Activated T-cell treated with anti-CD3 and anti-CD28 coated beads, Interleukin-2, amount 50 U/mL, for 48 hours (primary cell): ENCODE measurements around the gene PARD3.
"Not testable (repeated sequence)": the region's sequence is repeated elsewhere in the genome, so short reads cannot be mapped to it uniquely, and the experiment has no call there.

ENCODE experiments used
- DNase-seq, 2 experiments: peaks; one replicate each; pipeline ENCODE4 v3.0.0-alpha.2; 2020

Gene PARD3

DNA sequence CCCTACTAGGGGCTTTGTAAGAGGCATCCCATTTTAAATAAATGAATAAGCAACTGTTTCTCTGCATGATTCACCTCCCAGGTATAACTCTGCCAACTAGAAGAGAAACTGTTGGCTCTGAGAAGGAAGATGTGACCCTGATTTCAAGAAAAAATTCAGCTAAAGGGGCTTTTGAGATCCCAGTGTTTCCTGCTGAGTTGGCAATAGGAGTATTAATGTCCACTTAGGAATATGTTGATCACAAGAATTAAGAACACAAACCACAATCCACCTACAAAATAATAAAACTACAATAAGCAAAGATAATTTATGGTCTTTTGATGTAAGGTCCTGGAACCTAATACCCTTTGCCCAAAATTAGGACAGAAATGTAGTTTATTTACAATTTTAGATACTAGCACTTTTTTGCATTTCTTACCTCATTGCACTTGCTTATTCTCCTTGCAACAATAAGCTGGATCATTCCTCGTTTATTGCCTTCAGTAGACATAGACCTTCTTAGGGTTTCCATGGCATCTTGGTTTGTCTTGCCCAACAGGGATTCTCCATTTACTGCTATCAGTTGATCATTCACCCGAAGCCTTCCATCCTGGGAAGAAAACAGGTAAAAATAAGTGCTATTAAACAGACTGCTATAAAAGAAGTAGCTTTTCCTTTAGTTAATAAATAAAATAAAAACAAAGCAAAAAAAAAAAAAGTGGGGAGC, 456.2 kb downstream of the PARD3 start:
- no peak for DNase-seq

DNA sequence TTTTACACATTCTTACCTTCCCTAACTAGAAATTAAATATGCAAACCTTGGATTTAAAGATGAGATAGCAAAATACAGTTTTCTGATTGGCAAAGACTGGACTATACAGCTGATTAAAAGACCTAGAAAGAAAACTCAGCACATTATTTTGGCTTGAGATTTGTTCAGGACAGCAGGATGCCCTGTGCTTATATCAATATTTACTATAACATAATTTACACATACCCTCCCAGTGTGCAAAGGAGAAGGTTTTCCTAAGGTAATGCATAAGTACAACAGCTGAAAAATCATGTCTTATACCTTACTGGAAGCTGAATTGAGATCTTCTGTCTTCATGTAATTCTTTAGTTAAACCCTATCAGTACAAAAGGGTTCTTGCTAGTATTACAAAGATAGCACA, 458.6 kb downstream of the PARD3 start:
- DNase-seq, result no peak

DNA sequence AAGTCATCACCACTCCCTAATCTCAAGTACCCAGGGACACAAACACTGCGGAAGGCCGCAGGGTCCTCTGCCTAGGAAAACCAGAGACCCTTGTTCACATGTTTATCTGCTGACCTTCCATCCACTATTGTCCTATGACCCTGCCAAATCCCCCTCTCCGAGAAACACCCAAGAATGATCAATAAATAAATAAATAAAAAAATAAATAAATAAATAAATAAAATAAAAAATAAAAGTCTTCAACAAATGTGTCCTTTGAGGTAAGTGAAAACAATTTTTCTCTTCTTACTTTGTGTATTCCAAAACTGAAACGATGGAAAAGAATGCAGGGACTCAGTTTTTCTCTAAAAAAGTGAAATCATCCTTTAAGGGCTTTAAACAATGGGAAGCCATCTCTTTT, 461.6 kb downstream of the PARD3 start:
- DNase-seq, result not testable (repeated sequence)

DNA sequence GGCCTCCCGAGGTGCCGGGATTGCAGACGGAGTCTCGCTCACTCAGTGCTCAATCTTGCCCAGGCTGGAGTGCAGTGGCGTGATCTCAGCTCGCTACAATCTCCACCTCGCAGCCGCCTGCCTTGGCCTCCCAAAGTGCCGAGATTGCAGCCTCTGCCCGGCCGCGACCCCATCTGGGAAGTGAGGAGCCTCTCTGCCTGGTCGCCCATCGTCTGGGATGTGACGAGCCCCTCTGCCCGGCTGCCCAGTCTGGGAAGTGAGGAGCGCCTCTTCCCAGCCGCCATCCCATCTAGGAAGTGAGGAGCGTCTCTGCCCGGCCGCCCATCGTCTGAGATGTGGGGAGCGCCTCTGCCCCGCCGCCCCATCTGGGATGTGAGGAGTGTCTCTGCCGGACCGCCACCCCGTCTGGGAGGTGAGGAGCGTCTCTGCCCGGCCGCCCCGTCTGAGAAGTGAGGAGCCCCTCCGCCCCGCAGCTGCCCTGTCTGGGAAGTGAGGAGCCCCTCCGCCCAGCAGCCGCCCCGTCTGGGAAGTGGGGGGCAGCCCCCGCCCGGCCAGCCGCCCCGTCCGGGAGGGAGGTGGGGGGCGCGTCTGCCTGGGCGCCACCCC, 462.4 kb downstream of the PARD3 start:
- not testable (repeated sequence) for DNase-seq

DNA sequence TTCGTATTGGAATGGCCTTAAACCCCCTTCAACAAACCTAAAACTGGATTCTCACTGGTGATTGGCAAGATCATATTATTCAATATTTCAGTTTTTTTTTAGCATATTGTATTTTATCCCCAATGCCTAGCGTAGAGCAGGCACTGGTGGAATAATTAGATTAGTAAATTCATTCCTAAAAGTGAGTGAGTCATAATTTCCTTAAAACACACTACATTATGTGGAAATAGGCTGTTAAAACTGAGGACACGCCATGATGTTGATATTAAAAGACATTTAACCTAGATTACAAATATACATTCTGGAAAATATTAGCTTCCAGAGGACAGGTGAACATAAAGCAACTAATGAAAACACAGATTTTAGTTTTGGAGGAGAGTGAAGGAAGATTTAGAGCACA, 463.9 kb downstream of the PARD3 start:
- DNase-seq, result no peak

DNA sequence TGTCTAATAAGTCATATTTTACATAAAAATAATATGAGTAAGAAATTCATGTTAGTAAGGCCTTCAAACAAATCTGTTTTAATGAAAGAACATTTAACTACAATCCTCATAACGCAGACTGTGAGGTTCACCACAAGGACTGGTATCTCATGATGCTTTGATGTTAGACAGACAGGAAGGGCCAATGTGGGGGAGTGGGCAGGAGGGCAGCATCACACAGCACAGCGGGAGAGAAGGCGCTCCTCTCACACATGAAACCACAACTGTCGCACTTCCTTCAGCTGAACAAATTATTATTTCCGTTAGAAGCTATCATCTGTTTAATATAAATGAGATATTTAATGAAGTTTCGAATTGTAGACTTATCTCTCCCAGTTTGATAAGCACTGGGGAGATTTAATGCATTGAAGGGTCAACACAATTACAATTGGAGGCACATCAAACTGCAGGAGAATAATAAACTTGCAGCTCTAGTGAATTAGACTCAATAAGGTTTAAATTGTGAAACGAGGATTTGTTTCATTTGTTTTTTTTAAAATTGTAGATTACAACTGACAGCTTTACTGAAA, 466.1 kb downstream of the PARD3 start:
- DNase-seq, result no peak

GRCh38 chr10:34348021-34348420, 467.1 kb downstream of the PARD3 start:
- DNase-seq, result no peak

DNA sequence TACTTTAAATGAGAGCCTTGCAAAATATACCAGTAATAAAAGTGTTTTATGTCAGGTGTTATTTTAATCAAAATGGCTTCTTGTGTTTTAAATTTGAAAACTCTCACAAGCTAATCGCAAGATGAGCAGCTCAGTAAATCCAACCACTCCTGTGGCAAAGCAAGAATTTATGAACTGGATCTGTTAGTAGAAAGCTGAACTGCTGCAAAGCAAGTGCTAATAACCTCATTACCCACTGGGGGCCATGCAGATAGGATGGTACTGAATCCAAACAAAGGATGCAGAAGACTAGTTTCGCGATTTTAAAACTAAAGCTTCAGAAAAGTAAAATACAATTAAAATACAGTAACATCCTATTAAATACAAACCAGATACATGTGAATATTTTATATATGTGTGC, 468.0 kb downstream of the PARD3 start:
- DNase-seq, result no peak

DNA sequence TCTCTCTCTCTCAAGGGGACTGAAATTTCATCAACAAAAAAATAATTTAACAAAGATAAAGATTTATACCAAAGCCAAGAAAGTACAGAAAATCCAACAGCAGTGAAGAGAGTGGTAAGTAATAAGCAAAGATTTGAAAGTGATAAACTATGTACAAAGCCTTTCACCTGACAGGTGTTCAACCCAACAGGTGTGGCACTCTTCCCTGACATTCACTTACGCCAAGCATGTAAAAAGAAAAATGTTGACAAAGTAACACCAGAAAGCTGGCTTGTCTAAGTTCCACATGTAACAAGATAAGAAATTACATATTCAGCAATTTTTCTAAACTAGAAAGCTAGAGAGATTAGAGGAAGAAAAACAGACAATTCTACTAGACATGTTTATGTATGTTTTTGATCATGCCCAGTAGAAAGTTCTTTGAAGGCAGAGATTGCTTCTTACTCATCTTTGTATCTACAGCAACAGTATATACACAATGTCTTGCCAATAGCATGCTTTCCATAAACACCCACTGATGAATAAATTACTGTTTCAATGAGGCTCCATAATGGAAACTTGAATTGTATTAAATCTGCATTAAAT, 468.5 kb downstream of the PARD3 start:
- DNase-seq, result no peak

DNA sequence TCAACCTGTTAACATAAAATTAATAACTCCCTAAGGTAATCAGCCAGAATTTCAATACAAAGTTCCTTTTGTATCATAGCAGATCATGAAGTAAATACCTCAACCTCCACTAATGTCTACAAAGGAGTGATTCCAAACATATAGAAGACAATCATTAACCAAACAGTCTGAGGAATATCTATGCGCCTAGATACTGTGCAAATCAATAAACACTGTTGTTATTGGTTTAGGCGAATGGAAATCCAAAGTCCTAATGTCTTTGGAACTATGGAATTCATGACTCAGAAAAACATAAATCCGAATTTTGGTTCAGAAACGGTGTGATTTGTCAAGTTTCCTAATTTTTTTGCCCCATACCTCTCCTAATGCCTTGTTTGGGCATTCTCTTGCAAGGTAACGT, 469.7 kb downstream of the PARD3 start:
- no peak for DNase-seq

DNA sequence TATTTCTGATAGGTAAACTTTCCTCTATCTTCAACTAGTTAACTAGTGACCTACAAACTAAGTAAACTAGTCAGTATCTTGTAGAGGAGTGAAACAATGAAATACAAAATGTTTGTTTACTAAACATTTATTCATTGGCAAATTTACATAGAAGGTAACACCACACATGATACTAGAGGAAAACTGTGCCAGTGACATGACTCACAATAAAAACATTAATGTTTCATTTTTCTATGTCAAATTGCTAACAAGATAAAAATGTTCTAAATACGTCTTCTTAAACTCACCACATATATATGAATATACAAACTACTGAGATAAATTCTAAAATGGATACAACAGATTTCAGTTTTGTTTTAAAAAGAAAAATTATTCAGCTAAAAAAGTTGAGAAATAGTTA, 471.3 kb downstream of the PARD3 start:
- no peak for DNase-seq

DNA sequence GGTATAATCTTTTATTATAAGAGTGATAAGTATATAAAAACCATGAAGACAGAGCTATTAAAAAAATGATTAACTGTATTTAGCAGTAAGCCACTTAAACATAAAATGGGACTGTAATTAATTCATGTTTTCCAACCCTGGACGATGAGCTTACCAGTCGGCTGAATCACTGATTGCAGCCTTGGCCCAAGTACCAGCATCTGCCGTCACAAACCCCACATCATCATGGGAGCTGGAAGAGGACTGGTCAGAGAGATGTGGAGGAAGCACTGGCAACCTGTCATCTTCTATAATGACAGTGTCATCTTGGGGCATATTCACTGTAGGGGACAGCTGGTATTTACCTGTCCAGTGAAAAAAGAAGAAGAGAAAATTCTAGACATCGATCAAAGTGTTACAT, 473.6 kb downstream of the PARD3 start:
- DNase-seq, result no peak

- no peak for DNase-seq
These were observed 474.2 kb downstream of the PARD3 start for GRCh38 chr10:34340934-34341333.

- no peak for DNase-seq
These were observed 475.1 kb downstream of the PARD3 start for GRCh38 chr10:34339816-34340553.

GRCh38 chr10:34337917-34338316, 477.2 kb downstream of the PARD3 start:
- DNase-seq, result no peak

DNA sequence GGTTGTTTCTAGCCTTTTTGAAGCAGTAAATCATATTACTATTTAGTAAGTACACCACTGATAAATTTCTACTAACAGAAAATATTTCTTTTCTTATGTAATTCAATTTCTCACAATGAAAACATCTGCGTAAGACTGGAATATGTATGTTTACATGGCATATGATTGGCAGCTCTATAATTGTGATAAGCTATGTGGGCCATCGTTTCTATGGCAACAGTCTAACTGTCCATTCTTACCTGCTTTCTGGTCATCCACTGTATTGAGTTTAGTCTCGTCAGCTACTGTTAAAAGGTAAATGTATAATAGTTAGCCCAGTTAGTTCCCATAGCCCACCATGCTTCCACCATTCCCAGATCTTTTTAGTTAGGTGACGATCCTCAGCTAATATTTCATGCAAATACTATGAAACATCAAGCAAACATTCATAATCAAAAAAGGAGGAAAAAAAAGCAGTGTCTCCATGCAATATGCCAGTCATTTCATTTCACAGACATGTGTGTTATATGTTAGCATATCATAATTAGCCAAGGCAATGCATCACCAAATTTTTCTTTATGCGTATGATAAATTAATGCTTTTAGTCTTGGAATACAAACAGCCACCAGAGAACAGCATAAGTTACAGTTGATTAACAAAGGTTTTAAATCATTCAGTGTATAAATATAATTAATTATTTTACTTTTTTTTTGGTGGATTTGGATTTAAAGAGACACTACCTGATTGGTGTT, 479.0 kb downstream of the PARD3 start:
- DNase-seq, result no peak

GRCh38 chr10:34334908-34335307, 480.2 kb downstream of the PARD3 start:
- no peak for DNase-seq

GRCh38 chr10:34333513-34333912, 481.6 kb downstream of the PARD3 start:
- DNase-seq, result no peak

GRCh38 chr10:34327184-34327583, 487.9 kb downstream of the PARD3 start:
- DNase-seq, result no peak

DNA sequence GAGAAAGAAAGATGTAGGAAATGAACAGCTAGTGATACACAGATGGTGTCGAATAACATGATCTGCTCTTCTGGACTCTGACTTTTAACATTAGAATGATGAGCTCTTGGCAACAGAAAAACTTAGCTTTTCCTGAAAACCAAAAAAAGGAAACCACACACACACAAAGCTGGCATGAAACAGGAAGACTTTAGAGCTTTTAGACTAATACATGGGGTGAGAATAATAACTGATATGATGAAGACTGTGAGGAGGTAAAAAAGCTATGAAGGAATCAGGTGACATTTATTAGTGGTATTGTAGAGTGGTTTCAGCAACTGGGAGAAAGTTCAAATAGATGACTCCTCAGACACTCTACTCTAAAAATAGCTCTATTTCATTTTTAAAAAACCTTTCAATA, 491.9 kb downstream of the PARD3 start:
- no peak for DNase-seq

- no peak for DNase-seq
These were observed 494.8 kb downstream of the PARD3 start for GRCh38 chr10:34320265-34320664.

GRCh38 chr10:34319197-34319846, 495.8 kb downstream of the PARD3 start:
- no peak for DNase-seq
